Breast epithelium (tissue), 4 donors: Measurements from ENCODE around the gene CNST. TPM values are rescaled to one million over a fixed set of nuclear protein-coding genes. Genes with fewer than 3 reads are reported as not detected.
A peak's percentile ranks its signal among the peaks of the same experiment; 100 is the strongest.
"Not testable (repeated sequence)": the region's sequence is repeated elsewhere in the genome, so short reads cannot be mapped to it uniquely, and the experiment has no call there.

Source experiments
- DNase-seq, 2 donors: peaks; one replicate each; pipeline ENCODE4 v3.0.0-alpha.2; 2019; ENCODE audit warnings: low spot score in 2 of 2
- H3K27ac ChIP-seq, 2 donors: fragments of 200-600 bp; sonication (generic) in 1 of 2; one replicate each; pipeline ENCODE4 v1.5.1; 2016 to 2019; ENCODE audit warnings: mild to moderate bottlenecking in 1 of 2
- H3K27me3 ChIP-seq, 2 donors: fragments of 200-600 bp; sonication (generic) in 1 of 2; one replicate each; pipeline versions ENCODE4 v1.5.1 to v1.6.0; 2017 to 2019; ENCODE audit warnings: control low read depth in 1 of 2, mild to moderate bottlenecking in 1 of 2
- H3K36me3 ChIP-seq: fragments of 200-600 bp; one replicate; pipeline ENCODE4 v1.5.1; 2019
- H3K4me1 ChIP-seq, 2 donors: fragments of 200-600 bp; sonication (generic); one replicate each; pipeline ENCODE4 v1.5.1; 2016 to 2019; ENCODE audit warnings: control low read depth in 1 of 2
- H3K4me3 ChIP-seq, 3 donors: fragments of 200-600 bp; sonication (generic); 1 replicate in 2 of 3; 2 replicates in 1 of 3; pipeline ENCODE4 v1.5.1; 2016 to 2019; ENCODE audit warnings: mild to moderate bottlenecking in 3 of 3, moderate library complexity in 2 of 3
- H3K9me3 ChIP-seq, 2 donors: fragments of 200-600 bp; sonication (generic) in 1 of 2; one replicate each; pipeline ENCODE4 v1.5.1; 2016 to 2019; ENCODE audit warnings: control low read depth in 1 of 2
- CTCF ChIP-seq, 3 donors: fragments of 450-650 bp; IDR thresholded peaks; one replicate each; pipeline ENCODE4 v1.5.1; 2016 to 2017; ENCODE audit warnings: antibody characterized with exemption in 3 of 3, mild to moderate bottlenecking in 3 of 3, moderate library complexity in 3 of 3
- POLR2A ChIP-seq: fragments of 450-650 bp; IDR thresholded peaks from one replicate; pipeline ENCODE4 v1.6.1; 2016; ENCODE audit warnings: antibody characterized with exemption, mild to moderate bottlenecking, moderate library complexity
- POLR2AphosphoS5 ChIP-seq, 3 donors: sonication (generic); formaldehyde crosslinking; IDR thresholded peaks; one replicate each; pipeline ENCODE4 v1.6.1; 2017; ENCODE audit warnings: antibody characterized with exemption in 3 of 3
- intact Hi-C: fragments of 100-400 bp; cut with DNase I; formaldehyde crosslinking; loops from one replicate; pipeline ENCODE4 v1.15.1; 2023; ENCODE audit warnings: low total_unique reads
- total RNA-seq, 3 donors: library from RNA; depleted of rRNA; stranded (reverse); fragments of >200 nt; gene quantifications; one replicate each; pipeline ENCODE4 v1.1.0, GENCODE V29; 2016

The CNST gene
- total RNA-seq, 3 donors from 2014 or later = 25.9 to 30.9 (median 26.4) TPM

- Histone ChIP-seq H3K9me3 (no peaks in the 10 kb centered on the region), H3K4me1 (peaks cover 0 to 3% of the 10 kb centered on the region in 2 donors), H3K27ac (peak overlapping the region; percentile 10 to 63), H3K36me3 (no peaks in the 10 kb centered on the region), H3K27me3 (no peaks in the 10 kb centered on the region), H3K4me3 (no peak overlapping the region)
- peak in 1 of 2 donors; percentile 38 for DNase-seq
- intact Hi-C loops = no loop called here
- no peak for TF ChIP-seq CTCF (IDR thresholded peaks at IDR 0.05)
- no peak for TF ChIP-seq POLR2AphosphoS5 (IDR thresholded peaks at IDR 0.05)
- no peak for TF ChIP-seq POLR2A
Observed at GRCh38 chr1:246583448-246584185, 17.4 kb downstream of the CNST start.

GRCh38 chr1:246587032-246587431 is 20.8 kb downstream of the CNST start:
- Histone ChIP-seq H3K4me3 (no peak overlapping the region), H3K4me1 (peaks cover 0 to 3% of the 10 kb centered on the region in 2 donors), H3K27me3 (no peaks in the 10 kb centered on the region), H3K9me3 (no peaks in the 10 kb centered on the region), H3K36me3 (no peaks in the 10 kb centered on the region), H3K27ac (peak overlapping the region; percentile 48 to 56)
- no peak for DNase-seq
- TF ChIP-seq POLR2A (no peak), CTCF (IDR thresholded peaks at IDR 0.05) (no peak)
- intact Hi-C loops = no loop called here

- DNase-seq = no peak
- Histone ChIP-seq H3K4me3 (no peak overlapping the region), H3K9me3 (no peaks in the 10 kb centered on the region), H3K36me3 (no peaks in the 10 kb centered on the region), H3K4me1 (peaks cover 0 to 3% of the 10 kb centered on the region in 2 donors), H3K27me3 (no peaks in the 10 kb centered on the region), H3K27ac (peak overlapping the region; percentile 48 to 56)
- intact Hi-C loops = no loop called here
- no peak for TF ChIP-seq POLR2AphosphoS5 (IDR thresholded peaks at IDR 0.05)
- no peak for TF ChIP-seq POLR2A
- TF ChIP-seq CTCF (IDR thresholded peaks at IDR 0.05) = no peak
Observed at GRCh38 chr1:246587606-246588005, 21.4 kb downstream of the CNST start.

- Histone ChIP-seq H3K4me3 (no peak overlapping the region), H3K9me3 (no peaks in the 10 kb centered on the region), H3K4me1 (peaks cover 0 to 3% of the 10 kb centered on the region in 2 donors), H3K27me3 (no peaks in the 10 kb centered on the region), H3K36me3 (no peaks in the 10 kb centered on the region), H3K27ac (peak overlapping the region in 1 of 2 donors; percentile 56)
- intact Hi-C loops = no loop called here
- DNase-seq = no peak
- TF ChIP-seq POLR2AphosphoS5 (IDR thresholded peaks at IDR 0.05) = no peak
- TF ChIP-seq POLR2A = no peak
- TF ChIP-seq CTCF (IDR thresholded peaks at IDR 0.05) = no peak
Observed at GRCh38 chr1:246588159-246588721, 22.0 kb downstream of the CNST start.

- H3K27ac ChIP-seq, intact Hi-C loops, DNase-seq, H3K36me3 ChIP-seq, H3K9me3 ChIP-seq, H3K4me1 ChIP-seq, H3K27me3 ChIP-seq, H3K4me3 ChIP-seq: not testable (repeated sequence)
Observed at GRCh38 chr1:246589919-246590318, 23.7 kb downstream of the CNST start.
